DMS79 (cell line): ENCODE measurements around the gene APOBEC4.
"Not testable (repeated sequence)": the region's sequence is repeated elsewhere in the genome, so short reads cannot be mapped to it uniquely, and the experiment has no call there.

ENCODE experiments used
- DNase-seq: peaks from one replicate; lab custom pipeline; 2025; lab: John Stamatoyannopoulos, UW

The APOBEC4 gene

GRCh38 chr1:183634429-183635065 is 18.6 kb downstream of the APOBEC4 start:
- DNase-seq: no peak

- DNase-seq: peak; percentile 65
Observed at GRCh38 chr1:183633676-183634343, 19.3 kb downstream of the APOBEC4 start.

DNA sequence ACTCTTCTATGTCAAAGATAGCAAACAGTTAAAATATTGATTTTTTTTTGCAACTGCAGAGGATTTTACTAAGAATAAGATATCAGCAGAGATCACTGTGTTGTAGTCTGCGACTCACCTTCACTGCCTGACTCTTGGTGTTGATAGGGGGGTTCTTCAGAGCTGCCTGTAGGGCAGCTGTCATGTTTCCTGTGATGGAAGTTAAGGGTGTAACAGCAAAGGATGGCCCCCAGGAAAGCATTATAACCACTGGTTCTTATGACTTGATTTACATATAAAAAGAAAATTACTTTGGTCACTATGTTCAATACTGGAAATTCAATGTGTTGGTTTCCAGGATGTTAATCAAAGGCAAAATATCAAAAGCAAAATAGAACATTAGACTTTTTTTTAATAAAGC is 20.2 kb downstream of the APOBEC4 start:
- DNase-seq: no peak

DNA sequence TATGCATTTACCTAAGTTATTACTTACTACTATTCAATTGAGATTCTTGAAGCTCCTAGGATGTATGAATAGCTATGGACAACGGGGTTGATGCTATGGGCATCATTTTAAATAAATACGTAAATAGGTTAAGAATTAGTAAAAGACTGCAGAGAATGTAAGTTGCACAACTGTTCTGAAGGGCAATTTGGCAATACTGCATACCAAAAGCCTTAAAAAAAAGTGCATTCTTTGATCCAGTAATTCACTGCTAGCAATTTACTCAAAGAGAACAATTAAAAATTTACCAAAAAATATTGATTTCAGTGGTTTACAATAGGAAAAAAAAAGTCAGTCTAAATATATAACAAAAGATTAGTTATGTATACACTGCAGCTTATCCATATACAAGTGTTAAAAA is 21.0 kb downstream of the APOBEC4 start:
- DNase-seq: no peak

- no peak for DNase-seq
Observed at GRCh38 chr1:183630748-183631147, 22.4 kb downstream of the APOBEC4 start.

DNA sequence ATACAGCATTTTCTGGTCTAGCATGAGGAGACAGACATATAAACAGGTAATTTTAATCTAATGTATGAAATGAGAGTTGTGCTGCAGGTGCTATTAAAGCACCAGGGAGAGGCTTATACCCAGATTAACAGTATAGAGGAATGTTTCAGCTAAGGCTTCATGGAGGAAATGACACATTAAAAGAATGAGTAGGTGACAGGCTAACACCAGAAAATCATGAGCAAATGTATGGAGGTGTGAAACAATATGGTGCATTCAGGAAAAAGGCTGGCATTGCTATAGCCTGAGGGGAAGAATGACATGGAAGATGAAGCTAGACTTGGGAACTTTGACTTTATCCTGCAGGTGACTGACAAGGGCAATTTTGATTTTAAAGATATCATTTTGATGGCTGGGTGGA is 24.6 kb downstream of the APOBEC4 start:
- DNase-seq: no peak

DNA sequence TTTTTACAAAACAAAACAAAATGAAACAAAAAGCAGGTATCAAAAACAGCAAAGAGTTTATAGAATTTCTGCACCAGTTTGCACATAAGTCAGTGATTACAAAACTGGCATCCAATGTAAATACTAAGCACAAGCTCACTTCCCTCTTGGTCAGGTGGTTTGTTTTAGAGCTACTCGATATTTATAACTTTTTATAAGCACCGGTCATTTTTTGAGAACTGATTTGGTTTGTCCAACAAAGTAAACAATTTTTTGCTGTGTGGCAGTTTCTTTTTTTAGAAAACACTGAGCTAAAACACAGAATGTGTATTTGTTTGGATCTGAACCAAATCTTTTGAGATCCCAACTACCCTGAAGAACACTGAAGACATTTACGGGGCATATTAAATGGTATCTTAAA is 26.9 kb downstream of the APOBEC4 start:
- DNase-seq: not testable (repeated sequence)

DNA sequence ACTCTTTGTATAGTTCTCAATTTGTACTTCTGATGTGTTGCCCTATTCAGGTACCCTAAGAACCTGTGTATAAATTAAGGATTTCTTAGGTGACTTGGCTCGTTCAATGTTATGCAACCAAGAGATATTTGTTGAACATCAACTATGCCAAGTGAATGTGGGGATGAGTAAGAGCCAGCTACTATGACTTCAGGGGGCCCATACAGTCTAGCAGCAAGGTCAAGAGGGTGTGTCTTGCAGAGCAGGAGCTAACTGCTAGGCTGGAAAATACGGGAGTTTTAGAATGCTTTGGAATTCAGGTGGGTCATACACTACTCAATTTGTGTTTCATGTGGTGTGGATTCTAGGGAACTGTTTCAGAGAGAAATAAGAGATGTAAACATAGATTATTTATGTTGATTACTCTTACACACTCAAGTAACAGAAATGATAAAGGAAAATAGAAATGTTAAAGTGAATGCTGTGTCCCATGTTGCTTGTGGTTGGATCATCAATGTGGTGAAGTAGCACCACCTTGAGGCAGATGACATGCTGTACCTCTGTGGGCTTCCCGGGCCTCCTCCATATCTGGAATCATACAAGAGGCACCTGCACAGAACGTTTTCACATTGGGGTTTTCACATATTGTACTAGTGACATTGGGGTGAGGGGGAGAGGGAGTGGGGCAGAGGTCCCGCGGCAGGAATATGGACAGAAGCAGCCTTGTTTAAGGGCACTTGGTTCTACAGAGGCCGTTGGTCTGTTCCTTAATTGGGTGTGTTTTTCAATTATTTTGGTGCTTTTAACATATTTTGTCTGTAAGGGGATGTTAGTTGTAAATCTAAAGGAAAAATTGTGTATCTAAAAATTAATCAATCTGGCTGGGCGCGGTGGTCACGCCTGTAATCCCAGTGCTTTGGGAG is 30.0 kb downstream of the APOBEC4 start:
- DNase-seq: peak; percentile 15

GRCh38 chr1:183622013-183622412 is 31.1 kb downstream of the APOBEC4 start:
- no peak for DNase-seq

DNA sequence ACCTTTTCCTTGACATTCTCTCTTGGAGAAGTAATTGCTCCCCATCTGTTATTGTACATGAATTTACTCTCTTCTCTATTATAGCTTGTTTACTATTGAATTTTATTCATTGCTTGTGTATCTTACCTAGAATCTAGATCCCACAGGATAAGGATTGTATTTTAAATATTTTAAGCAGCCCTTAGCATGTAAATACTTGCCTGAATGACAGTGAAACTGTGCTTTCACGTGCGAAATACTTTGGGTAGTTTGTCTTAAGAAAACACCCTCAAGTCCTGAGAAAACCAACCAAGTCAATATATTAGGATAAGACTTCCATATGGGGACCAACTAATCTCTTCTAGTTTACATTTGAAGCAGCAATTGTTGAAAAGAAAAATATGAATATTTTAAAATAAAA is 32.8 kb downstream of the APOBEC4 start:
- DNase-seq: no peak

- no peak for DNase-seq
Observed at GRCh38 chr1:183619781-183620180, 33.3 kb downstream of the APOBEC4 start.

- not testable (repeated sequence) for DNase-seq
Observed at GRCh38 chr1:183618202-183618601, 34.9 kb downstream of the APOBEC4 start.

DNA sequence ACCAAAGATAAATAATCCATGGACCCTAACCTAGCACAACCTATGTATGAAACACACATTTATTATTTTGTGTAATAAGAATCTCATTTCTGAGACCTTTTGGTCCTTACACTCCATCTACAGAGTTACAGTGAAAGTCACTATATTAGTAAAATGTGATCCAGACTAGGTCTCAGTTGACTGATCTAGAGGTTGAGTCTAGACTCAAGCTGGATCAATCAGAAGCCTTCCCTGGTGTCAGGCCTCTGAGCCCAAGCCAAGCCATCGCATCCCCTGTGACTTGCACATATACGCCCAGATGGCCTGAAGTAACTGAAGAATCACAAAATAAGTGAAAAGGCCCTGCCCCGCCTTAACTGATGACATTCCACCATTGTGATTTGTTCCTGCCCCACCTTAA is 40.1 kb downstream of the APOBEC4 start:
- DNase-seq: not testable (repeated sequence)

DNA sequence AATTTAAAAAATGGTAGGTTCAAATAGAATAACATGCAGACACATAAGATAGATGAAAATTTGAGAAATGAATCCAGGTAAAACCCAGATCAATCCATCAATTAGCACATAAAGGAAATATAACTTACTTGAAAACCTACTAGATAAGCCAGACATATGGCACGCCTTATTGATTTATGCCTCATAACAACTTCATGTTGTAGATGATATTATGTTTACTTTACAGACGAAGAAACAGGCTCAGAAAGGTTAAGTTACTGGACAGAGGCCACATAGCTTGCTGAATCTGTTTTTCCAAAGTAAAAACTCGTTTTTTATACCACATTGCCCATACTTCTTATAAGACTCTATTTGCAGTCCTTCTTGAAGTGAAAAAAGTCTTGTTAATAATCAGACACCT is 40.7 kb downstream of the APOBEC4 start:
- no peak for DNase-seq

DNA sequence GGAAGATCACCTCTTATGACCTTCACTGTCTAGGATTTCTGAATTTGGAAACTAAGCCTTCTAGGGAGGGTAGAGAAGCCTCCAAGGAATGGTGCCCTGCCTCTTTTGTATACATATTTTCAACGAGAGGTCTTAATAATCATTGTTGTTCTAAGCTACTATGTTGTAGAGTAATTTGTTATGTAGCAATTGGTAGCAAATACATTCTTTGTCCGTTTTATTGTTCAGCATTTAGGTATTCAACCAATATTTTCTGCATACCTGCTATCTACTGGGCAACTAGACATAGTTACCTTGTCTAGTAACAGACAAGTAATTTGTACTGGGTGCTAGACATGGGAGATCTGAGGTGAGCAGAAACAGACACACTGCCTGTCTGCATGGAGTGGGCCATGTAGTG is 42.1 kb downstream of the APOBEC4 start:
- DNase-seq: no peak

DNA sequence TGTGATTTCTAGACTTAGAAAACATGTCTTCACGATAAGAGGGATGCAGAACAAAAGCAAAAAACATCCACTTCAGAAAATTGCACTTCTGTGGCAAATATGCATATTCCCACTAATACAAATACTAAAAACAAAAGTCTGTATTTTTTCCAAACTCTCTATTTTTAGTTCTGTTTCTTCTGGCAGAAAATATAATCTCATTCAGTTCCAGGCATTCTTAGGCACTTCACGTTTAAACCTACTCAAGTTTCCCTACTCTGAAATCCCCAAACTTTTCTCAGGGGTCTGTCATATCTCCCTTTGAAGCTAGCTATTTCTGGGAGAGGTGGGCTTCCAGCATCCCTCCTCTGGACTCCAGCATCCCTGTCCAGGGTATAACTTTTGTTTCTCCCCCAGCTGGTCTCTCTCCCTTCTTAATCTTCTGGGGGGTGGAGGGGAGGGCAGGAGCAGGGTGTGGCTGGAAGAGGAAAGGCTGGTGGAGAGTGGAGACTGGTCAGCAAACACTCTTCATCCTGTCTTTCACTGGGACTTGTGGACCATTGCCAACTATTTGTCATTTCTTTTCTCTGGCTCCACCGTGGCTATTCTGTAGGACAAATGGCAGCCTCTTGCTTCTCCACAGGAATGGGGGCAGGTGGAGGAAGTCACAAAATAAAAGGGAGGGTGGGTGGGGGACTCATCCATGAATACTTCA is 43.2 kb downstream of the APOBEC4 start:
- no peak for DNase-seq

- no peak for DNase-seq
Observed at GRCh38 chr1:183609313-183609712, 43.8 kb downstream of the APOBEC4 start.

DNA sequence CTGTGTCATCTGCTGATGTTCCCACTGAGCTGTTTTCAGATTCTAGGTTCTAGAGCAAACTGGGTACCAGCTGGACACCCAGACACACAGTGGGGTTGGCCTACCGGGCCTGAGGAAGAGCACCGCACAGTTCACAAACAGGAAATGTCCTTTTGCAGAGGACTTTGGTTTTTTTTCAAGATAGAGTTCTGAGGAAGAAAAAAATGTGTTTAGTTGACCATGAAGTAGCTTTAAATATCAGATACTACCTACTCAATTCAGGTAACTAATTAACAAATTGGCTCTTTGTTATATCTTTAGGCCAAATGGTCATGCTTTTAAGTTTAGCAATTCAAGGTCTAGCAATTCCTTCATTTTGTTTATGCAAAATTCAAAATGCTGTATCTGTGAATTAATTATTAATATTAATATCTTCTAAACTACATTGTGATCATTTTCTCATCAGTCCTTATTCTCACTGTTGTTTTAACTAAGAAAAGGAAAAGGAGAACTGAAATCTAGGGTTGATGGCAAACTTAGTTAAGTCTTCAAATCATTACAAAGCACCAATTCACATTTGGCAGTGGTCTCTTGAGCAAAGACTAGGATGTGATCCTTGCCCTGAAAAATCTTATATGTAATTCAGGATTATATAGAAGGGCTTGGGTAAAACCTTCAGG is 45.7 kb downstream of the APOBEC4 start:
- no peak for DNase-seq

GRCh38 chr1:183605904-183606303 is 47.2 kb downstream of the APOBEC4 start:
- no peak for DNase-seq

- no peak for DNase-seq
Observed at GRCh38 chr1:183604815-183605214, 48.3 kb downstream of the APOBEC4 start.

DNA sequence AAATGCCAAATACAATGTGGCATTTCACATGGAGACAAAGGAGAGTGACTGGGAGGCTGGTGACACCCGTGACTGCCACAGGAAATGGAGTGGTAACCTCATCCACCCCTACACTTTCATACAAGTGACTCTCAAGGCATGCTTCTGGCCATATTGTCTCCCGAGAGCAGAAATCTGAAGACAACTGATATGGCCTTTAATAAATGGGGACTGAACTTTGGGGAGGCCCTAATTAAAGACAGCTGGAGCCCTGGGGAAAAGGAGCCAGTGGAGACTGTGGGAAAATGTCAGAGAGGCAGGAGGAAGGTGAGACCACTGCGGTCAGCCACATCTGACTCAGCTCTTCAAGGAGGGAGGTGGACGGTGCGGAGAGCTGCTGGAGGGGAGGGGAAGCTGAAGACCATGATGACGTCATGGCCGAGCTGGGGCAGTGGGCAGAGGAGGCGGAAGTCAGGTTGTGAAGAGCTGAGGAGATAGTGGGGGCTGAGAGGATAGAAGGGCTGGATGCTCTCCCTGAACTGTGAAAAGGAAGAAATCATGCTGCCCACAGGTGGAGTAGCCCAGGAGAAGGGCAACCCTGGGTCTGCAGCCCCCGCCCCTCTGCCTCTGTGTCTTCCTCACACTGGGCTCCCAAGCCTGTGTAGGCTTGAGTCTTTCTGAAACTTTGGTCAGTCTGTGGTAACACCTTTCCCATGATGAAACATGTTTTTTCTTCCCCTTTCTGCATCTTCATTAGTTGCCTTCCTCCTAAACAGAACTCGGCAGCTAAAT is 48.9 kb downstream of the APOBEC4 start:
- DNase-seq: no peak
